Activated gamma-delta T cell treated with anti-CD3 and anti-CD28 coated beads, Interleukin-2, amount 50 U/mL, for 16 hours (primary cell): ENCODE measurements around the gene POP7.

Experiments used
- DNase-seq: peaks from one replicate; pipeline ENCODE4 v3.0.0-alpha.2; 2020; ENCODE audit warnings: low read depth

POP7 gene

GRCh38 chr7:100679129-100679926 lies 26.6 kb upstream of the POP7 start:
- no peak for DNase-seq

- DNase-seq: no peak
Measured at GRCh38 chr7:100679927-100680575, 25.9 kb upstream of the POP7 start.

- DNase-seq: no peak
Measured at GRCh38 chr7:100680576-100681271, 25.2 kb upstream of the POP7 start.

- no peak for DNase-seq
Measured at GRCh38 chr7:100681491-100682227, 24.3 kb upstream of the POP7 start.

GRCh38 chr7:100682228-100682741 lies 23.6 kb upstream of the POP7 start:
- no peak for DNase-seq

GRCh38 chr7:100682991-100683658 lies 22.8 kb upstream of the POP7 start:
- DNase-seq: no peak

GRCh38 chr7:100683659-100684533 lies 22.0 kb upstream of the POP7 start:
- no peak for DNase-seq

GRCh38 chr7:100684534-100685042 lies 21.3 kb upstream of the POP7 start:
- DNase-seq: no peak

- no peak for DNase-seq
Measured at GRCh38 chr7:100685049-100685605, 20.8 kb upstream of the POP7 start.

- no peak for DNase-seq
Measured at GRCh38 chr7:100685631-100686145, 20.2 kb upstream of the POP7 start.

- DNase-seq: no peak
Measured at GRCh38 chr7:100686201-100686821, 19.6 kb upstream of the POP7 start.

GRCh38 chr7:100686822-100687211 lies 19.1 kb upstream of the POP7 start:
- DNase-seq: no peak

GRCh38 chr7:100687261-100687660 lies 18.7 kb upstream of the POP7 start:
- no peak for DNase-seq

GRCh38 chr7:100687751-100688300 lies 18.1 kb upstream of the POP7 start:
- DNase-seq: no peak

GRCh38 chr7:100688326-100688860 lies 17.5 kb upstream of the POP7 start:
- no peak for DNase-seq

- DNase-seq: no peak
Measured at GRCh38 chr7:100689230-100690135, 16.4 kb upstream of the POP7 start.
